ENCODE data around the gene ATP5IF1. TPM values are rescaled to one million over a fixed set of nuclear protein-coding genes. Genes with fewer than 3 reads are reported as not detected.

Gene ATP5IF1
- total and polyA plus RNA-seq, 9 of the 15 experiments (the other 6 are each of a cell fraction or from before 2014, with no cell fraction given): 292 to 1,422 (median 388) TPM

DNA sequence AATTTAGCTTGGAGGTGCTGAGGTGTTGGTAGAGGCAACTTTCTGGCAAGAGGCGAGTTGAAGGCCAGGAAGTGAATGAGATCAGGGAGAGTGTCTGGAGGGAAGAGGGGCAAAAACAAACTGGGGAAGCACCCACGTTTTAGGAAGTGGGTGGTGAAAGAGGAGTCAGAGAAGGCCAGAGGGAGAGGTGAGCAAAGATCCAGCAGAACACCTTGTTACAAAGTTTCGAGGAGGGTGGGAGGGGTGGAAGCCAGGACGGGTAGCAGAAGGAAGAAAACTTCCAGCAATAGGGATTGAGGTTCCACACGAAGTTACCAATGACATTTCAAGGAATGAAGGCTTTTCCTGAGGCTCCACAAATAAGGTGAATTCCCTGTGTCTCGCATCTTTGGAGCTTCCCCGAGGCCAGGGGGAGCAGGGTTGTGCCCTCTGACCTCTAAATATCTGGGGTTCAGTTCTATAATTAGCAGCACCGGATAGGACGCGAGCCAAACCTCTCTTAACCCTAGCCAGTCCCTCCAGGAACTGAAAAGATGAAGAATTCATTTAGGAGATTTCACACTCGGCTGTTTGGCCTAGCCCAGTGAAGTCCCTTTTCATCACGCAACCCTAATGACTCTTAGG is 22.8 kb downstream of the ATP5IF1 start (continued):
- TF ChIP-seq, protein P1, sequence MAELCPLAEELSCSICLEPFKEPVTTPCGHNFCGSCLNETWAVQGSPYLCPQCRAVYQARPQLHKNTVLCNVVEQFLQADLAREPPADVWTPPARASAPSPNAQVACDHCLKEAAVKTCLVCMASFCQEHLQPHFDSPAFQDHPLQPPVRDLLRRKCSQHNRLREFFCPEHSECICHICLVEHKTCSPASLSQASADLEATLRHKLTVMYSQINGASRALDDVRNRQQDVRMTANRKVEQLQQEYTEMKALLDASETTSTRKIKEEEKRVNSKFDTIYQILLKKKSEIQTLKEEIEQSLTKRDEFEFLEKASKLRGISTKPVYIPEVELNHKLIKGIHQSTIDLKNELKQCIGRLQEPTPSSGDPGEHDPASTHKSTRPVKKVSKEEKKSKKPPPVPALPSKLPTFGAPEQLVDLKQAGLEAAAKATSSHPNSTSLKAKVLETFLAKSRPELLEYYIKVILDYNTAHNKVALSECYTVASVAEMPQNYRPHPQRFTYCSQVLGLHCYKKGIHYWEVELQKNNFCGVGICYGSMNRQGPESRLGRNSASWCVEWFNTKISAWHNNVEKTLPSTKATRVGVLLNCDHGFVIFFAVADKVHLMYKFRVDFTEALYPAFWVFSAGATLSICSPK (IDR thresholded peaks at IDR 0.05; ENCODE audit: borderline replicate concordance): 0 out of 2 replicates have a peak, but pooled peaks have one; percentile 51
- 0 out of 2 replicates have a peak, but pooled peaks have one; percentile 6 for TF ChIP-seq NCOR1 (IDR thresholded peaks at IDR 0.05)
- 0 out of 2 replicates have a peak, but pooled peaks have one; percentile 29 for TF ChIP-seq ZNF717 (CRISPR knock-in tag; IDR thresholded peaks at IDR 0.05)
- TF ChIP-seq ZNF3 (CRISPR knock-in tag; IDR thresholded peaks at IDR 0.05): no peak
- TF ChIP-seq, protein P2, sequence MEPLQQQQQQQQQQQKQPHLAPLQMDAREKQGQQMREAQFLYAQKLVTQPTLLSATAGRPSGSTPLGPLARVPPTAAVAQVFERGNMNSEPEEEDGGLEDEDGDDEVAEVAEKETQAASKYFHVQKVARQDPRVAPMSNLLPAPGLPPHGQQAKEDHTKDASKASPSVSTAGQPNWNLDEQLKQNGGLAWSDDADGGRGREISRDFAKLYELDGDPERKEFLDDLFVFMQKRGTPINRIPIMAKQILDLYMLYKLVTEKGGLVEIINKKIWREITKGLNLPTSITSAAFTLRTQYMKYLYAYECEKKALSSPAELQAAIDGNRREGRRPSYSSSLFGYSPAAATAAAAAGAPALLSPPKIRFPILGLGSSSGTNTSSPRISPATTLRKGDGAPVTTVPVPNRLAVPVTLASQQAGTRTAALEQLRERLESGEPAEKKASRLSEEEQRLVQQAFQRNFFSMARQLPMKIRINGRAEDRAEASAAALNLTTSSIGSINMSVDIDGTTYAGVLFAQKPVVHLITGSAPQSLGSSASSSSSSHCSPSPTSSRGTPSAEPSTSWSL (CRISPR knock-in tag; IDR thresholded peaks at IDR 0.05; ENCODE audit: borderline replicate concordance): no peak
- peak; percentile 30; the same call in 1 of the 2 replicates for TF ChIP-seq SMARCC2 (IDR thresholded peaks at IDR 0.05; ENCODE audit: low read depth)
- peak; percentile 7; the same call in 1 of the 2 replicates for TF ChIP-seq ELF4 (CRISPR knock-in tag; IDR thresholded peaks at IDR 0.05)
- no peak for TF ChIP-seq PTBP1 (IDR thresholded peaks at IDR 0.05; ENCODE audit: low read depth, low read length)
- TF ChIP-seq, protein P3, sequence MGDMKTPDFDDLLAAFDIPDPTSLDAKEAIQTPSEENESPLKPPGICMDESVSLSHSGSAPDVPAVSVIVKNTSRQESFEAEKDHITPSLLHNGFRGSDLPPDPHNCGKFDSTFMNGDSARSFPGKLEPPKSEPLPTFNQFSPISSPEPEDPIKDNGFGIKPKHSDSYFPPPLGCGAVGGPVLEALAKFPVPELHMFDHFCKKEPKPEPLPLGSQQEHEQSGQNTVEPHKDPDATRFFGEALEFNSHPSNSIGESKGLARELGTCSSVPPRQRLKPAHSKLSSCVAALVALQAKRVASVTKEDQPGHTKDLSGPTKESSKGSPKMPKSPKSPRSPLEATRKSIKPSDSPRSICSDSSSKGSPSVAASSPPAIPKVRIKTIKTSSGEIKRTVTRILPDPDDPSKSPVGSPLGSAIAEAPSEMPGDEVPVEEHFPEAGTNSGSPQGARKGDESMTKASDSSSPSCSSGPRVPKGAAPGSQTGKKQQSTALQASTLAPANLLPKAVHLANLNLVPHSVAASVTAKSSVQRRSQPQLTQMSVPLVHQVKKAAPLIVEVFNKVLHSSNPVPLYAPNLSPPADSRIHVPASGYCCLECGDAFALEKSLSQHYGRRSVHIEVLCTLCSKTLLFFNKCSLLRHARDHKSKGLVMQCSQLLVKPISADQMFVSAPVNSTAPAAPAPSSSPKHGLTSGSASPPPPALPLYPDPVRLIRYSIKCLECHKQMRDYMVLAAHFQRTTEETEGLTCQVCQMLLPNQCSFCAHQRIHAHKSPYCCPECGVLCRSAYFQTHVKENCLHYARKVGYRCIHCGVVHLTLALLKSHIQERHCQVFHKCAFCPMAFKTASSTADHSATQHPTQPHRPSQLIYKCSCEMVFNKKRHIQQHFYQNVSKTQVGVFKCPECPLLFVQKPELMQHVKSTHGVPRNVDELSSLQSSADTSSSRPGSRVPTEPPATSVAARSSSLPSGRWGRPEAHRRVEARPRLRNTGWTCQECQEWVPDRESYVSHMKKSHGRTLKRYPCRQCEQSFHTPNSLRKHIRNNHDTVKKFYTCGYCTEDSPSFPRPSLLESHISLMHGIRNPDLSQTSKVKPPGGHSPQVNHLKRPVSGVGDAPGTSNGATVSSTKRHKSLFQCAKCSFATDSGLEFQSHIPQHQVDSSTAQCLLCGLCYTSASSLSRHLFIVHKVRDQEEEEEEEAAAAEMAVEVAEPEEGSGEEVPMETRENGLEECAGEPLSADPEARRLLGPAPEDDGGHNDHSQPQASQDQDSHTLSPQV (IDR thresholded peaks at IDR 0.05): peak; percentile 82
- TF ChIP-seq GATAD2A (IDR thresholded peaks at IDR 0.05): 0 out of 2 replicates have a peak, but pooled peaks have one; percentile 41
- TF ChIP-seq, protein P4, sequence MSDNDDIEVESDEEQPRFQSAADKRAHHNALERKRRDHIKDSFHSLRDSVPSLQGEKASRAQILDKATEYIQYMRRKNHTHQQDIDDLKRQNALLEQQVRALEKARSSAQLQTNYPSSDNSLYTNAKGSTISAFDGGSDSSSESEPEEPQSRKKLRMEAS (CRISPR knock-in tag; IDR thresholded peaks at IDR 0.05): peak; percentile 45
- TF ChIP-seq CTBP1 (IDR thresholded peaks at IDR 0.05; ENCODE audit: borderline replicate concordance): 0 out of 2 replicates have a peak, but pooled peaks have one; percentile 61
- TF ChIP-seq, protein P5, sequence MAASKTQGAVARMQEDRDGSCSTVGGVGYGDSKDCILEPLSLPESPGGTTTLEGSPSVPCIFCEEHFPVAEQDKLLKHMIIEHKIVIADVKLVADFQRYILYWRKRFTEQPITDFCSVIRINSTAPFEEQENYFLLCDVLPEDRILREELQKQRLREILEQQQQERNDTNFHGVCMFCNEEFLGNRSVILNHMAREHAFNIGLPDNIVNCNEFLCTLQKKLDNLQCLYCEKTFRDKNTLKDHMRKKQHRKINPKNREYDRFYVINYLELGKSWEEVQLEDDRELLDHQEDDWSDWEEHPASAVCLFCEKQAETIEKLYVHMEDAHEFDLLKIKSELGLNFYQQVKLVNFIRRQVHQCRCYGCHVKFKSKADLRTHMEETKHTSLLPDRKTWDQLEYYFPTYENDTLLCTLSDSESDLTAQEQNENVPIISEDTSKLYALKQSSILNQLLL (CRISPR knock-in tag; IDR thresholded peaks at IDR 0.05; ENCODE audit: borderline replicate concordance): no peak
- TF ChIP-seq, protein P6, sequence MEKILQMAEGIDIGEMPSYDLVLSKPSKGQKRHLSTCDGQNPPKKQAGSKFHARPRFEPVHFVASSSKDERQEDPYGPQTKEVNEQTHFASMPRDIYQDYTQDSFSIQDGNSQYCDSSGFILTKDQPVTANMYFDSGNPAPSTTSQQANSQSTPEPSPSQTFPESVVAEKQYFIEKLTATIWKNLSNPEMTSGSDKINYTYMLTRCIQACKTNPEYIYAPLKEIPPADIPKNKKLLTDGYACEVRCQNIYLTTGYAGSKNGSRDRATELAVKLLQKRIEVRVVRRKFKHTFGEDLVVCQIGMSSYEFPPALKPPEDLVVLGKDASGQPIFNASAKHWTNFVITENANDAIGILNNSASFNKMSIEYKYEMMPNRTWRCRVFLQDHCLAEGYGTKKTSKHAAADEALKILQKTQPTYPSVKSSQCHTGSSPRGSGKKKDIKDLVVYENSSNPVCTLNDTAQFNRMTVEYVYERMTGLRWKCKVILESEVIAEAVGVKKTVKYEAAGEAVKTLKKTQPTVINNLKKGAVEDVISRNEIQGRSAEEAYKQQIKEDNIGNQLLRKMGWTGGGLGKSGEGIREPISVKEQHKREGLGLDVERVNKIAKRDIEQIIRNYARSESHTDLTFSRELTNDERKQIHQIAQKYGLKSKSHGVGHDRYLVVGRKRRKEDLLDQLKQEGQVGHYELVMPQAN (IDR thresholded peaks at IDR 0.05; ENCODE audit: borderline replicate concordance): peak; percentile 65; the same call in 1 of the 2 replicates
- no peak; the same call in 1 of the 2 replicates for TF ChIP-seq ATF1 (CRISPR knock-in tag; IDR thresholded peaks at IDR 0.05)
- TF ChIP-seq ATF1 (tag; IDR thresholded peaks at IDR 0.05): peak; percentile 88

Data from K562 (cell line).